DMS 273 (cell line): Measurements from ENCODE around the gene UMODL1.

Source experiments
- DNase-seq: peaks from one replicate; lab custom pipeline; 2025; ENCODE audit not compliant: unreplicated experiment; lab: John Stamatoyannopoulos, UW

Gene UMODL1

DNA sequence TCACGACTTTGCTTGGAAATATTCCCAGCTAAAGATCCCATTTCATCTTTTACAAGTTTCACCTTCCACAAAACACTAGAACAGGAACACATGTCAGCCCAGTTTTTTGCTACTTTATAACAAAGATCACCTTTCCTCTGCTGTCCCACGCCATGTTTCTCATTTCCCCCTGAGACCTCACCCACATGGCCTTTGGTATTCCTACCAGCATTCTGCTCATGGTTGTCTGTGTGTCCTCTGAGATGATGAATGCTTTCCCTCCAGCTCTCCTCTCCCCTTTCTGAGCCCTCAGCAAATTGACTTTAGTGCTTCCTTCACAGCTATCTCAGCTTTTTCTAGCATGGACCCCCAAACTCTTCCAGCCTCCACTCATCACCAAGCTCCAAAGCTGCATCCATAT, 115.5 kb downstream of the UMODL1 start:
- no peak for DNase-seq

DNA sequence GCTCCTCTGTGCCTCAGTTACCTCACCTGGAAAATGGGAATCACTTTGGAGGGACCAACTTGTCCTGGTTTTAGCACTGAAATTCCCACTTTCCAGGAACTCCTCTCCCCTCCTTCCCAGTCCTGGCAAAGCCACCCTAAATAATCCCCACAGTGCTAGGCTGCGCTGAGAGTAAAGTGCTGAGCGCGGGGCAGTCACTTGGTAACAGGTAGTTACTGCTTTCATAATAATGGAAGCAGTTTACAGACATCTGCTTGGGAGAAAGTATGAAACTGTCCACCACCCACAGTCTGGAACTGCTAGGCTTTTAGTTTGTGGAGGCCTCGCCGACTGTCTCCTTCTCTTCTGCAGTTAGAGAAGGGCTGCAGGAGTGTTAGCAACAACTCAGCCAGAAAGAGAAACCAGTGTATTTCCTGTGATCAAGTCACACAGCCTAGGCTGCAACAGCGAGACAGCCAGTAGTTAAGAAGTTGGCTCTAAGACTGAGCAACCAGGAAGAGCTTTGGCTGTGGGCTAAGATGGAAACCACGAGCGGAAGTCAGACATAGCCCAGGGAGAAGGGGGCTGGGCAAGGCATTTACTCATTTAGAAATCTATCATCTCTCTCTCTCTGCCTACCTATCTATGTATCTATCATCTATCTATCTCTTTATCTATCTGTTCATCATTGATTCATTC, 117.0 kb downstream of the UMODL1 start:
- no peak for DNase-seq

- no peak for DNase-seq
These were observed 117.5 kb downstream of the UMODL1 start for GRCh38 chr21:42188663-42189062.

DNA sequence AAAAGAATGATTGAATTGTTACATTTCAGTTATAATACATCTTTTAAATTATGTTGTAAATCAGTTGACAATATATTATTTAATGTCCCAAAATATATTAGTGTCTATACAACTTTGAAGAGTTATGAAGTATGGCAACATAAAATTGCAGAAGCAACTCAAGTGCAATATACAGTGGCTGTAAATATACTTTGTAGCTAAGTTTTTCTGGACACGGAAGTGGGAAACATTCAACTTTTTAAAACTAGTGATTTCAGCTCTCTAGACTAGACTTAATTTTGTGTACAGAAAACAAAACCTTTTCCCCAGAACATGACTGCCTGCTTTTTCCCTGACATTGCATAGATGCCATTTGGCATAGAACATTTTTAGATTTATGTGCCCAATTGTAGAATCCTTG, 118.3 kb downstream of the UMODL1 start:
- DNase-seq = no peak

GRCh38 chr21:42189860-42190485, 118.9 kb downstream of the UMODL1 start:
- DNase-seq = no peak

- no peak for DNase-seq
These were observed 119.4 kb downstream of the UMODL1 start for GRCh38 chr21:42190486-42190863.

GRCh38 chr21:42191064-42191463, 119.9 kb downstream of the UMODL1 start:
- no peak for DNase-seq

- DNase-seq = no peak
These were observed 120.8 kb downstream of the UMODL1 start for GRCh38 chr21:42191696-42192595.
